GM12891 (cell line): ENCODE data around the gene FILIP1.

Source experiments
- DNase-seq: peaks from one replicate; pipeline ENCODE4 v3.0.0; 2011; ENCODE audit warnings: low spot score; ENCODE audit not compliant: insufficient read length
- FAIRE-seq: peaks from 2 replicates; lab custom pipeline; 2011; peaks lifted over from hg19 to GRCh38; lab: Jason Lieb, UNC
- PAX5 ChIP-seq: IDR thresholded peaks from 2 replicates; pipeline ENCODE4 v1.6.1; 2011; ENCODE audit warnings: low read length, moderate library complexity, mild to moderate bottlenecking; ENCODE audit not compliant: insufficient read depth, severe bottlenecking
- POLR2A ChIP-seq: IDR thresholded peaks from 2 replicates; pipeline ENCODE4 v1.6.1; 2011; ENCODE audit warnings: low read depth, low read length, control low read depth
- POLR2AphosphoS5 ChIP-seq: IDR thresholded peaks from 2 replicates; pipeline ENCODE4 v1.6.1; 2011; ENCODE audit warnings: low read depth, low read length, control low read depth
- POU2F2 ChIP-seq: IDR thresholded peaks from 2 replicates; pipeline ENCODE4 v1.6.1; 2011; ENCODE audit warnings: low read depth, mild to moderate bottlenecking, control low read depth, low read length, moderate library complexity
- SPI1 ChIP-seq: IDR thresholded peaks from 2 replicates; pipeline ENCODE4 v1.6.1; 2011; ENCODE audit warnings: low read depth, low read length, control low read depth
- TAF1 ChIP-seq: IDR thresholded peaks from 2 replicates; pipeline ENCODE4 v1.6.1; 2011; ENCODE audit warnings: low read depth, low read length, control low read depth

The FILIP1 gene

GRCh38 chr6:75396005-75396800 is 97.4 kb downstream of the FILIP1 start:
- FAIRE-seq: no peak
- no peak for DNase-seq
- no peak for TF ChIP-seq TAF1

GRCh38 chr6:75393806-75394205 is 99.8 kb downstream of the FILIP1 start:
- FAIRE-seq: no peak
- TF ChIP-seq SPI1: no peak
- no peak for TF ChIP-seq TAF1
- TF ChIP-seq PAX5: no peak
- TF ChIP-seq POU2F2: no peak
- no peak for TF ChIP-seq POLR2A
- no peak for DNase-seq

DNA sequence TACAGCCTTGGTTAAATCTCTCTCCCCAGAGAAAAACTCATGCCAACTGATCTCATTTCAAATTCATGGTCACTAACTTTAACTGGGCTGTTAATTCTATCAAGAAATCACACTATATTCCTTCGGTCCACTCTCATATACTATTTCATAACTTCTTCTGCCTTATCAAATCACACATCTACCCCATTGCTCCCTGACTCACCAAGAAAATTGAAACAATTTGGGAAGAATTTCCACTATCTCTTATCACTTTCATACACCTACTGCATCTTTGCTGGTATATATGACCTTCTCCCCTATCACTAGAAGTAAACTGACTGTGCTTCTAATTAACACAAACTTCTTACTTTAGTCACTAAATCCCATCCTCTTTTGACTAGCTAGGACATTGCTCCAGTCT is 102.3 kb downstream of the FILIP1 start:
- FAIRE-seq (no peak), DNase-seq (no peak)
- TF ChIP-seq POLR2A: no peak
- no peak for TF ChIP-seq SPI1
- TF ChIP-seq POLR2AphosphoS5: no peak
- no peak for TF ChIP-seq POU2F2
- no peak for TF ChIP-seq PAX5
- TF ChIP-seq TAF1: no peak

DNA sequence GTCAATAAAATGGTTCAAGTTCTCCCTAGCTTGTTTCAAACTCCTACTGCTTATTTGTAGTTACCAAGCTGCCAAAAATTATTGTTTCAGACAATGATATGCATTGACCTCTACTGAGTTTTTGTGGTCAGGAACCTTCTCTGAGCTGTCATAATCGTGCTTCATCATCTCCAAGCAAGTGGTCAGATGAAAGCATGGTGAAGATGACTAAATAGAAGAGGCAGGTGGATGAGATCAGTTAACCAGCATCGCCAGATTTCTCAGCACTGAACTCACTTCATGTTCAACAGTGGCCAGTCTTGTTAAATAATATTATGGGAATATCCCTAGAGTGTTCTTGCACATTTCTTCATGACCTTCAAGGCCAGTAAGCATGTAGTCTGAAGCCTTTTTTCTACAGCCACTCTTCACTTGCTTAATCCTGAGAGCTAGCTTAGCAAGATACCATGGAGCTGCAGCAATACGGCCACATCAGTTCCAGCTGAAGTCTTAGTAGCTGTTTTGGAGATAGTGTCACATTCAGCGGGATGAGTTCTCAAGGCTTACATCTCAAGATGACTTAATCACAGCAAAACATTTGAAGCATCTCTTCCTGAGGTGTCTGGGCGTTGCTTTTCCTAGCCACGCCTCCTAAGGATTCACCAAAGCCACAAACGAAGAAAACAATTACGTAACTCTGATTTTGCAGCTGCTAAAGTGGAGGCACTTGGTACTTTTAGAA is 107.4 kb downstream of the FILIP1 start:
- FAIRE-seq (no peak), DNase-seq (no peak)
- TF ChIP-seq PAX5 (no peak), POU2F2 (no peak), SPI1 (no peak), POLR2A (no peak), TAF1 (no peak), POLR2AphosphoS5 (no peak)

DNA sequence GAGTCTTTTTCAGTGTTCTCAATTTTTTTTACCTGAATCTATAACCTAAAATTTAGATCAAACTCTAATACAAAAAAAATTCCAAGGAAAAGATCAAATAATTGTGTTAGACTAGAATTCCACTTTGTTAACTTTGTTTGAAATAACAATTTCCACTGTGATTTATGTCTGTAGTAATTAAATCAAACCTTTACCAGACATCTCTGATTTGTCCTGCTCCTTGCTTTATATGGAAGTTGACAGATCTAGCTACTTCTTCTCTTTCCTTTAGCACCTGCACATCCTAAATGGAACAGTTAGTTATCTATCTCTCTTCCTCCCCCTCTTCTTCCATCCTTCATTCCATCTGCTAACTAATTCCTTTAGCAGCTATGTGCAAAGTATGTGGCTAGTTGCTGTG is 109.5 kb downstream of the FILIP1 start:
- no peak for FAIRE-seq
- DNase-seq: no peak
- TF ChIP-seq PAX5: no peak
- no peak for TF ChIP-seq POLR2AphosphoS5
- TF ChIP-seq POLR2A: no peak
- no peak for TF ChIP-seq SPI1
- no peak for TF ChIP-seq TAF1
- no peak for TF ChIP-seq POU2F2

DNA sequence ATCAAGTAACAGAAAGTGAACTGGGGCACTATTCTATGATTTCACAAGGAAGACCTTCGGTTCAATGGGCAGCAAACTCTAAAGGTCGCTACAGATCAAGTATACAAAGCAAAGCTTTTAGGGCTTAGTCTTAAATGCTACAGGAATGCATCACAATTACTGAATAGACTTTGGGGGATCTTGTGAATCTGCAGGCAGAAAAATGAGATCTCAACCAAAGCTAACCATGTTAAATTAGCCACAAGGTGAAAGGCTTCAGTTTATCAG is 111.0 kb downstream of the FILIP1 start:
- TF ChIP-seq POLR2AphosphoS5 (no peak), POLR2A (no peak), SPI1 (no peak), PAX5 (no peak), TAF1 (no peak), POU2F2 (no peak)
- no peak for FAIRE-seq
- no peak for DNase-seq

DNA sequence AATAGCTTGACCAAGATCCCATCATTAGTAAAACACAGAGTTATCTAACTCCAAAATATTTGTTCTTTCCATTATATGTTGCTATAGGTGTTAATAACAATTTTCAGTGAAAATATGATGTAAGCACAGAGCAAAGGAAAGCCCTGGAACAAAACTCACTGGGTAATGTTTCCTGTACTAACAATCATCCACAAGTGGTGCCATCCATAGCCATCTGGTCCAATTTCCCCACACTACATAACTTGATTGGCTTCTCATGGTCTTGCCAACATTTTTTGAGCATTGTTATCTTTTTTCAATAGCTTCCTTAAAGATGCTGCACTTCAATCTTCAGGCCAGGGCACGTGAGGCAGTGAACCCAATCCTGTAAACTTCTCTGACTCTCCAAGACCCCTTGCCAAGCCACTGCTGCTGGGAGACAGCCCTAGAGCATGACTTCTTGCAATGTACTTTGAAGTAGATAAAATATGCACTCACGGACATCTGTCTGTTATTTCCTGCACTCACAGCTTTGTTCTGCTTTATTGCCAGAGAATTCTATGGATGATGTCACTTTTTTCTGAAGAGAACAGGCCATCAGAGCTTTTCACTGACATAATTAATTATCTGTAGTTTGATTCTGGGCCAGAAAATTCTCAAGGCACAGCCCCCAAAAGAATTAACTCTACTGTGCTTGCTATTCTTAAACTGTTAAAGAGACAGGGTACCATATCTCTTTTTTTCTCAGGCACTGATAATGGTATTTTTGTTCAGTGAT is 111.5 kb downstream of the FILIP1 start:
- DNase-seq: no peak
- TF ChIP-seq PAX5 (no peak), SPI1 (no peak), POLR2AphosphoS5 (no peak), POLR2A (no peak), POU2F2 (no peak), TAF1 (no peak)
- FAIRE-seq: no peak

DNA sequence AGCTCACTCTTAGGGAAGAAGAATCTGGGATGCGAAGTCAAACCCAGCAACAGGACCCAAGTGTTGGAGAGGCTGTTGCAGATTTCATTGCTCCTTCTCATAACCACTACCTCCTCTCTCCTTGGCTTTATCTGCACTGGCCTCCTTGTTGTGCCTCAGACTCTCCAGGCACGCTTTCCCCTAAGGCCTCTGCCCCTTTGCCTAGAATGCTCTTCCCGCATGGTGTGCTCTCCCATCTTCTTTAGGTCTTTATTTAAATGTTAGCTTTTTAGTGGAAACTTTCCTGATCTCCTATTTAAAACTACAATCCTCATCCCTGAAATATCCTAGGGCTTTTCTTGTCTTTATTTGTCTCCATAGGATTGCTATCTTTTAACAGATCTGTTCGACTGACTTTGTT is 114.1 kb downstream of the FILIP1 start:
- no peak for FAIRE-seq
- no peak for TF ChIP-seq POU2F2
- TF ChIP-seq SPI1: no peak
- no peak for TF ChIP-seq TAF1
- no peak for TF ChIP-seq POLR2A
- TF ChIP-seq POLR2AphosphoS5: no peak
- TF ChIP-seq PAX5: no peak
- no peak for DNase-seq

DNA sequence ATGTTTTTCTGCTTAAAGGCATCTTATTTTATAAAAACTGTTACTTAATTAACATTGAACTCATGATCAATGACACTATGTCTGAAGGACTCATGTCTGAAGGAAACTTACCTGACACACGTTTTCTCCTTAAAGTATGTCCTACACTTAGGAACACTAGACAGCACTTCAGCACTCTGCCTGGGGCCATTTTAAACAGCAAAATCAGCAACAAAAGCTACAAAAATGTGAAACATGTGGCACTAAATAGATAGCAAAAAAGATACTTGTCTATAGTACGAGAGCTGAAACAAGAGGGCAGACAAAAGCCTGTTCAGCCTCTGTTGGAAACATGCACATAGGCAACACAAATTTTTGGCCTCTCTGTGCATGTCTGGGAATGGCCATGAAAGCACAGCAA is 115.5 kb downstream of the FILIP1 start:
- DNase-seq: no peak
- FAIRE-seq: no peak

More for the DNA sequence above, 115.5 kb downstream of the FILIP1 start:
- TF ChIP-seq POU2F2: no peak
- no peak for TF ChIP-seq SPI1
- TF ChIP-seq PAX5: no peak
- no peak for TF ChIP-seq POLR2A
- TF ChIP-seq POLR2AphosphoS5: no peak
- TF ChIP-seq TAF1: no peak
